Transverse colon (tissue), 4 donors: ENCODE measurements around the gene NUDT8. TPM values are rescaled to one million over a fixed set of nuclear protein-coding genes. Genes with fewer than 3 reads are reported as not detected.
"Not testable (repeated sequence)": the region's sequence is repeated elsewhere in the genome, so short reads cannot be mapped to it uniquely, and the experiment has no call there.

Experiments used
- DNase-seq: peaks from one replicate; pipeline ENCODE4 v3.0.0-alpha.2; 2019
- H3K27ac ChIP-seq, 4 donors: fragments of 200-600 bp; sonication (generic); 2 replicates each; pipeline ENCODE4 v1.5.1; 2016 to 2018; ENCODE audit warnings: inconsistent platforms in 4 of 4
- H3K27me3 ChIP-seq: fragments of 200-600 bp; sonication (generic); 2 replicates; pipeline ENCODE4 v1.5.1; 2017; ENCODE audit warnings: inconsistent platforms
- H3K36me3 ChIP-seq, 4 donors: fragments of 200-600 bp; sonication (generic); 2 replicates each; pipeline ENCODE4 v1.5.1; 2017 to 2019; ENCODE audit warnings: inconsistent platforms in 4 of 4
- H3K4me1 ChIP-seq, 4 donors: fragments of 200-600 bp; sonication (generic); 2 replicates each; pipeline ENCODE4 v1.5.1; 2017 to 2020; ENCODE audit warnings: inconsistent platforms in 4 of 4
- H3K4me3 ChIP-seq, 4 donors: fragments of 200-600 bp; sonication (generic); 1 replicate in 1 of 4; 2 replicates in 3 of 4; pipeline versions ENCODE4 v1.5.1 to v1.6.1; 2017 to 2019; ENCODE audit warnings: inconsistent platforms in 4 of 4
- H3K9me3 ChIP-seq, 2 donors: fragments of 200-600 bp; sonication (generic); 2 replicates each; pipeline ENCODE4 v1.5.1; 2017 to 2019; ENCODE audit warnings: inconsistent platforms in 2 of 2
- EP300 ChIP-seq: sonication (generic); formaldehyde crosslinking; IDR thresholded peaks from one replicate; pipeline ENCODE4 v1.6.1; 2017; ENCODE audit warnings: antibody characterized with exemption, low read depth
- POLR2A ChIP-seq: fragments of 450-650 bp; IDR thresholded peaks from one replicate; pipeline ENCODE4 v1.6.1; 2016; ENCODE audit warnings: antibody characterized with exemption, mild to moderate bottlenecking, moderate library complexity
- POLR2AphosphoS5 ChIP-seq, 3 donors: sonication (generic); formaldehyde crosslinking; IDR thresholded peaks; one replicate each; pipeline ENCODE4 v1.6.1; 2016; ENCODE audit warnings: antibody characterized with exemption in 3 of 3
- WGBS, 2 donors: methylation state at CpG; one replicate each; pipeline ENCODE4 v1.1.5; 2018; ENCODE audit warnings: low coverage in 1 of 2; 5-methylcytosine and 5-hydroxymethylcytosine counted together
- in situ Hi-C, 4 donors: fragments of 200-750 bp; cut with MboI; loops; one replicate each; pipeline versions ENCODE4 v1.15.0 to v1.15.1; 2017; ENCODE audit warnings: low sequenced_read_pairs in 3 of 4, low pct_ligation_motif_present in 1 of 4, low pct_unique_long_range_greater_than_20kb in 1 of 4
- intact Hi-C: fragments of 100-400 bp; cut with DNase I; formaldehyde crosslinking; loops from one replicate; pipeline ENCODE4 v1.15.1; 2023; ENCODE audit warnings: low total_unique reads
- total RNA-seq, 4 donors: library from RNA; depleted of rRNA; stranded (reverse); fragments of >200 nt; gene quantifications; one replicate each; pipeline ENCODE4 v1.1.0, GENCODE V29; 2016
- TF ChIP-seq, protein P1 (sequence below), 5 experiments: fragments of 200-600 bp in 3 of 5; fragments of 450-650 bp in 2 of 5; sonication (generic) in 3 of 5; IDR thresholded peaks; 1 replicate in 2 of 5; 2 replicates in 3 of 5; pipeline ENCODE4 v1.5.1; 2016 to 2017; ENCODE audit warnings: antibody characterized with exemption in 5 of 5, inconsistent platforms in 3 of 5, mild to moderate bottlenecking in 2 of 5, moderate library complexity in 1 of 5

NUDT8 gene
- total RNA-seq, 4 donors from 2014 or later: 21.3 to 68.5 (median 26.9) TPM

GRCh38 chr11:67662835-67663531, 33.2 kb upstream of the NUDT8 start:
- intact Hi-C loops: no loop called here
- no peaks in the 10 kb centered on the region for H3K36me3 ChIP-seq
- no peak overlapping the region for H3K27ac ChIP-seq
- H3K27me3 ChIP-seq: no peaks in the 10 kb centered on the region
- no peak overlapping the region for H3K4me3 ChIP-seq
- 75 to 80% methylated on average over 2 to 19 of the region's 19 CpGs for WGBS, 2 donors
- in situ Hi-C loops: loop anchor here in 1 of 4 donors (5.0 kb wide), 1 partner anchor 36 kb away; the partner anchor contains the start of gene NUDT8
- DNase-seq: no peak
- no peaks in the 10 kb centered on the region for H3K4me1 ChIP-seq
- TF ChIP-seq POLR2AphosphoS5 (IDR thresholded peaks at IDR 0.05) (no peak), EP300 (no peak), POLR2A (no peak)
- TF ChIP-seq, protein P1, sequence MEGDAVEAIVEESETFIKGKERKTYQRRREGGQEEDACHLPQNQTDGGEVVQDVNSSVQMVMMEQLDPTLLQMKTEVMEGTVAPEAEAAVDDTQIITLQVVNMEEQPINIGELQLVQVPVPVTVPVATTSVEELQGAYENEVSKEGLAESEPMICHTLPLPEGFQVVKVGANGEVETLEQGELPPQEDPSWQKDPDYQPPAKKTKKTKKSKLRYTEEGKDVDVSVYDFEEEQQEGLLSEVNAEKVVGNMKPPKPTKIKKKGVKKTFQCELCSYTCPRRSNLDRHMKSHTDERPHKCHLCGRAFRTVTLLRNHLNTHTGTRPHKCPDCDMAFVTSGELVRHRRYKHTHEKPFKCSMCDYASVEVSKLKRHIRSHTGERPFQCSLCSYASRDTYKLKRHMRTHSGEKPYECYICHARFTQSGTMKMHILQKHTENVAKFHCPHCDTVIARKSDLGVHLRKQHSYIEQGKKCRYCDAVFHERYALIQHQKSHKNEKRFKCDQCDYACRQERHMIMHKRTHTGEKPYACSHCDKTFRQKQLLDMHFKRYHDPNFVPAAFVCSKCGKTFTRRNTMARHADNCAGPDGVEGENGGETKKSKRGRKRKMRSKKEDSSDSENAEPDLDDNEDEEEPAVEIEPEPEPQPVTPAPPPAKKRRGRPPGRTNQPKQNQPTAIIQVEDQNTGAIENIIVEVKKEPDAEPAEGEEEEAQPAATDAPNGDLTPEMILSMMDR (IDR thresholded peaks at IDR 0.05): no peak
- no peaks in the 10 kb centered on the region for H3K9me3 ChIP-seq

- in situ Hi-C loops: loop anchor here in 1 of 4 donors (5.0 kb wide), 1 partner anchor 35 kb away; the partner anchor contains the start of gene NUDT8
- TF ChIP-seq, protein P1 (IDR thresholded peaks at IDR 0.05): no peak
- TF ChIP-seq POLR2AphosphoS5 (IDR thresholded peaks at IDR 0.05) (no peak), EP300 (no peak)
- H3K4me1 ChIP-seq: no peaks in the 10 kb centered on the region
- H3K36me3 ChIP-seq: no peaks in the 10 kb centered on the region
- intact Hi-C loops: no loop called here
- no peaks in the 10 kb centered on the region for H3K9me3 ChIP-seq
- H3K27ac ChIP-seq: no peak overlapping the region
- WGBS, 2 donors: 87 to 100% methylated on average over 2 to 12 of the region's 12 CpGs
- H3K4me3 ChIP-seq: no peak overlapping the region
- no peaks in the 10 kb centered on the region for H3K27me3 ChIP-seq
- DNase-seq: no peak
Measured at GRCh38 chr11:67662142-67662834, 32.6 kb upstream of the NUDT8 start.

DNA sequence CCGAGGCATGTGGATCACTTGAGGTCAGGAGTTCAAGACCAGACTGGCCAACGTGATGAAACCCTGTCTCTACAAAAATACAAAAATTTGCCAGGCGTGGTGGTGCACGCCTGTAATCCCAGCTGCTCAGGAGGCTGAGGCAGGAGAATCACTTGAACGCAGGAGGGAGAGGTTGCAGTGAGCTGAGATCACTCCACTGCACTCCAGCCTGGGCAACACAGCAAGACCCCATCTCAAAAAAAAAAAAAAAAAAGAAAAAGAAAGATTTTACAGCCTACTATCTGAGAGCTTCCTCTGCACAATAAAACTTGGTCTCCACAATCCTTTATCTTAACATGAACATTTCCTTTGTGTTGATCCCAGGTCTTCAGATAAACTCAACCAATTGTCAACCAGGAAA, 31.0 kb upstream of the NUDT8 start:
- H3K4me3 ChIP-seq, H3K27ac ChIP-seq, intact Hi-C loops, H3K9me3 ChIP-seq, H3K27me3 ChIP-seq, DNase-seq, H3K36me3 ChIP-seq, H3K4me1 ChIP-seq: not testable (repeated sequence)
- WGBS, 2 donors: 70 to 79% methylated on average over 5 of the region's 5 CpGs
- in situ Hi-C loops: loop anchor here in 1 of 4 donors (5.0 kb wide), 1 partner anchor 33 kb away; the partner anchor contains the start of gene NUDT8

GRCh38 chr11:67659651-67660165, 30.0 kb upstream of the NUDT8 start:
- H3K4me3 ChIP-seq, H3K27ac ChIP-seq, H3K9me3 ChIP-seq, H3K4me1 ChIP-seq, intact Hi-C loops, H3K36me3 ChIP-seq, DNase-seq, H3K27me3 ChIP-seq: not testable (repeated sequence)
- in situ Hi-C loops: loop anchor here in 1 of 4 donors (5.0 kb wide), 1 partner anchor 32 kb away; the partner anchor contains the start of gene NUDT8
- TF ChIP-seq, protein P1 (IDR thresholded peaks at IDR 0.05): peak in 2 of 5 experiments; percentile 21 to 29
- WGBS, 2 donors: 39 to 55% methylated on average over 3 to 5 of the region's 5 CpGs
